Stimulated activated naive CD8-positive, alpha-beta T cell treated with anti-CD3 and anti-CD28 coated beads, Interleukin-15, amount 100 ng/mL, for 72 hours (primary cell): ENCODE results near the gene CS.
"Not testable (repeated sequence)": the region's sequence is repeated elsewhere in the genome, so short reads cannot be mapped to it uniquely, and the experiment has no call there.

Experiments used
- ATAC-seq: fragments of 150-1000 bp; cut with Tn5 transposase; 2 replicates; pipeline ENCODE4 v1.10.0; 2021; ENCODE audit warnings: mild to moderate bottlenecking, moderate library complexity
- DNase-seq, 2 donors: peaks; one replicate each; pipeline ENCODE4 v3.0.0; 2021 to 2022
- H3K27ac Mint-ChIP-seq, 2 donors: one replicate each; pipeline ENCODE4 v1.8.0; 2022; ENCODE audit warnings: mild to moderate bottlenecking in 2 of 2, mixed read lengths in 2 of 2, moderate library complexity in 2 of 2
- H3K27me3 Mint-ChIP-seq: one replicate; pipeline ENCODE4 v1.8.0; 2022; ENCODE audit warnings: mixed read lengths
- H3K4me1 Mint-ChIP-seq: one replicate; pipeline ENCODE4 v1.8.0; 2022; ENCODE audit warnings: mild to moderate bottlenecking, mixed read lengths
- H3K4me3 Mint-ChIP-seq, 2 donors: one replicate each; pipeline ENCODE4 v1.8.0; 2022; ENCODE audit warnings: mild to moderate bottlenecking in 2 of 2, mixed read lengths in 2 of 2, moderate library complexity in 1 of 2
- H3K9me3 Mint-ChIP-seq, 2 donors: one replicate each; pipeline ENCODE4 v1.8.0; 2022; ENCODE audit warnings: mixed read lengths in 2 of 2

CS gene

GRCh38 chr12:56299853-56300643 is at the start of gene CS:
TSS of gene CS (minus strand) at chr12:56300330. CDS start at chr12:56300201, 129 bp downstream.
- DNase-seq, result peak; percentile 98 to 99
- Mint-ChIP-seq H3K9me3 (no peaks in the 10 kb centered on the region), H3K4me1 (peaks cover 55% of the 10 kb centered on the region), H3K4me3 (peak within 1 kb of the TSS; percentile 96 to 98), H3K27ac (peak within 1 kb of the TSS; percentile 95 to 97), H3K27me3 (no peaks in the 10 kb centered on the region)
- ATAC-seq, result peak; percentile 98

- Mint-ChIP-seq H3K9me3 (no peaks in the 10 kb centered on the region), H3K27me3 (no peaks in the 10 kb centered on the region), H3K4me1 (no peaks in the 10 kb centered on the region), H3K27ac (peak overlapping the region in 1 of 2 donors; percentile 91), H3K4me3 (no peak overlapping the region)
- DNase-seq (no peak), ATAC-seq (no peak)
Measured at GRCh38 chr12:56348776-56349175, 48.6 kb upstream of the CS start.

GRCh38 chr12:56347255-56347654 is 47.1 kb upstream of the CS start:
- not testable (repeated sequence) for H3K4me1 Mint-ChIP-seq, ATAC-seq, H3K27ac Mint-ChIP-seq, DNase-seq, H3K27me3 Mint-ChIP-seq, H3K9me3 Mint-ChIP-seq, H3K4me3 Mint-ChIP-seq

GRCh38 chr12:56346675-56347074 is 46.5 kb upstream of the CS start:
- H3K9me3 Mint-ChIP-seq, result no peaks in the 10 kb centered on the region
- ATAC-seq (peak; percentile 41), DNase-seq (no peak)
- H3K27me3 Mint-ChIP-seq, result no peaks in the 10 kb centered on the region
- no peak overlapping the region for H3K4me3 Mint-ChIP-seq
- no peaks in the 10 kb centered on the region for H3K4me1 Mint-ChIP-seq
- no peak overlapping the region for H3K27ac Mint-ChIP-seq

- ATAC-seq, H3K9me3 Mint-ChIP-seq, DNase-seq, H3K27ac Mint-ChIP-seq, H3K27me3 Mint-ChIP-seq, H3K4me3 Mint-ChIP-seq: not testable (repeated sequence)
- H3K4me1 Mint-ChIP-seq, result peaks cover 31% of the 10 kb centered on the region
Measured at GRCh38 chr12:56342290-56342689, 42.2 kb upstream of the CS start.

- Mint-ChIP-seq H3K27me3 (no peaks in the 10 kb centered on the region), H3K4me1 (peaks cover 38% of the 10 kb centered on the region), H3K4me3 (no peak overlapping the region), H3K27ac (no peak overlapping the region), H3K9me3 (no peaks in the 10 kb centered on the region)
- ATAC-seq, result no peak
- no peak for DNase-seq
Measured at GRCh38 chr12:56341616-56342015, 41.5 kb upstream of the CS start.

GRCh38 chr12:56339158-56339422 is 39.0 kb upstream of the CS start:
- Mint-ChIP-seq H3K4me1 (peaks cover 50% of the 10 kb centered on the region), H3K4me3 (peak overlapping the region; percentile 94 to 97), H3K27ac (peak overlapping the region; percentile 99), H3K27me3 (no peaks in the 10 kb centered on the region), H3K9me3 (no peaks in the 10 kb centered on the region)
- DNase-seq (no peak), ATAC-seq (no peak)

- peaks cover 51% of the 10 kb centered on the region for H3K4me1 Mint-ChIP-seq
- peak; percentile 88 for ATAC-seq
Measured at GRCh38 chr12:56338308-56339157, 38.4 kb upstream of the CS start, which contains the start of gene IL23A. TSS of gene IL23A (plus strand) at chr12:56338884. CDS start at chr12:56339045, 161 bp downstream.

GRCh38 chr12:56337753-56338251 is 37.7 kb upstream of the CS start:
- peak overlapping the region; percentile 93 to 99 for H3K27ac Mint-ChIP-seq
- peak; percentile 35 to 69 for DNase-seq
- no peaks in the 10 kb centered on the region for H3K9me3 Mint-ChIP-seq
- H3K4me3 Mint-ChIP-seq, result peak overlapping the region; percentile 64 to 97
- H3K4me1 Mint-ChIP-seq, result peaks cover 58% of the 10 kb centered on the region
- ATAC-seq, result no peak
- no peaks in the 10 kb centered on the region for H3K27me3 Mint-ChIP-seq

More at GRCh38 chr12:56338308-56339157, 38.4 kb upstream of the CS start, which contains the start of gene IL23A:
- Mint-ChIP-seq H3K27me3 (no peaks in the 10 kb centered on the region), H3K27ac (peak within 1 kb of the TSS; percentile 99), H3K4me3 (peak within 1 kb of the TSS; percentile 94 to 97), H3K9me3 (no peaks in the 10 kb centered on the region)
- DNase-seq, result peak; percentile 81 to 95

GRCh38 chr12:56336361-56337167 is 36.4 kb upstream of the CS start:
- no peaks in the 10 kb centered on the region for H3K9me3 Mint-ChIP-seq

GRCh38 chr12:56335527-56335926 is 35.4 kb upstream of the CS start:
- not testable (repeated sequence) for DNase-seq, H3K9me3 Mint-ChIP-seq, ATAC-seq, H3K27me3 Mint-ChIP-seq
- Mint-ChIP-seq H3K27ac (peak overlapping the region in 1 of 2 donors; percentile 93), H3K4me1 (peaks cover 74% of the 10 kb centered on the region), H3K4me3 (peak overlapping the region; percentile 17 to 47)

More at GRCh38 chr12:56336361-56337167, 36.4 kb upstream of the CS start:
- Mint-ChIP-seq H3K4me1 (peaks cover 71% of the 10 kb centered on the region), H3K4me3 (peak overlapping the region; percentile 2 to 28), H3K27me3 (no peaks in the 10 kb centered on the region), H3K27ac (peak overlapping the region; percentile 57 to 90)
- ATAC-seq (no peak), DNase-seq (no peak)

GRCh38 chr12:56334490-56334793 is 34.3 kb upstream of the CS start:
- DNase-seq (no peak), ATAC-seq (no peak)
- Mint-ChIP-seq H3K4me3 (peak overlapping the region; percentile 94), H3K27me3 (no peaks in the 10 kb centered on the region), H3K27ac (peak overlapping the region; percentile 99), H3K9me3 (no peaks in the 10 kb centered on the region), H3K4me1 (peaks cover 65% of the 10 kb centered on the region)

- peak; percentile 89 for ATAC-seq
- Mint-ChIP-seq H3K9me3 (no peaks in the 10 kb centered on the region), H3K4me1 (peaks cover 59% of the 10 kb centered on the region), H3K4me3 (peak within 1 kb of the TSS; percentile 94), H3K27me3 (no peaks in the 10 kb centered on the region), H3K27ac (peak within 1 kb of the TSS; percentile 99)
- peak; percentile 90 to 97 for DNase-seq
Measured at GRCh38 chr12:56333679-56334489, 33.8 kb upstream of the CS start, which contains the start of gene PAN2. TSS of gene PAN2 (minus strand) at chr12:56334000. CDS start at chr12:56333094, 906 bp downstream.

- H3K4me3 Mint-ChIP-seq, result peak overlapping the region; percentile 94
- H3K4me1 Mint-ChIP-seq, result peaks cover 53% of the 10 kb centered on the region
- no peaks in the 10 kb centered on the region for H3K9me3 Mint-ChIP-seq
- no peaks in the 10 kb centered on the region for H3K27me3 Mint-ChIP-seq
- H3K27ac Mint-ChIP-seq, result peak overlapping the region; percentile 99
- DNase-seq (no peak), ATAC-seq (peak; percentile 22)
Measured at GRCh38 chr12:56333197-56333678, 33.1 kb upstream of the CS start.
